Measurements from ENCODE around the gene NEURL1. TPM values are rescaled to one million over a fixed set of nuclear protein-coding genes. Genes with fewer than 3 reads are reported as not detected.

The NEURL1 gene, protein sequence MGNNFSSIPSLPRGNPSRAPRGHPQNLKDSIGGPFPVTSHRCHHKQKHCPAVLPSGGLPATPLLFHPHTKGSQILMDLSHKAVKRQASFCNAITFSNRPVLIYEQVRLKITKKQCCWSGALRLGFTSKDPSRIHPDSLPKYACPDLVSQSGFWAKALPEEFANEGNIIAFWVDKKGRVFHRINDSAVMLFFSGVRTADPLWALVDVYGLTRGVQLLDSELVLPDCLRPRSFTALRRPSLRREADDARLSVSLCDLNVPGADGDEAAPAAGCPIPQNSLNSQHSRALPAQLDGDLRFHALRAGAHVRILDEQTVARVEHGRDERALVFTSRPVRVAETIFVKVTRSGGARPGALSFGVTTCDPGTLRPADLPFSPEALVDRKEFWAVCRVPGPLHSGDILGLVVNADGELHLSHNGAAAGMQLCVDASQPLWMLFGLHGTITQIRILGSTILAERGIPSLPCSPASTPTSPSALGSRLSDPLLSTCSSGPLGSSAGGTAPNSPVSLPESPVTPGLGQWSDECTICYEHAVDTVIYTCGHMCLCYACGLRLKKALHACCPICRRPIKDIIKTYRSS
- total RNA-seq: 12.0 TPM

DNA sequence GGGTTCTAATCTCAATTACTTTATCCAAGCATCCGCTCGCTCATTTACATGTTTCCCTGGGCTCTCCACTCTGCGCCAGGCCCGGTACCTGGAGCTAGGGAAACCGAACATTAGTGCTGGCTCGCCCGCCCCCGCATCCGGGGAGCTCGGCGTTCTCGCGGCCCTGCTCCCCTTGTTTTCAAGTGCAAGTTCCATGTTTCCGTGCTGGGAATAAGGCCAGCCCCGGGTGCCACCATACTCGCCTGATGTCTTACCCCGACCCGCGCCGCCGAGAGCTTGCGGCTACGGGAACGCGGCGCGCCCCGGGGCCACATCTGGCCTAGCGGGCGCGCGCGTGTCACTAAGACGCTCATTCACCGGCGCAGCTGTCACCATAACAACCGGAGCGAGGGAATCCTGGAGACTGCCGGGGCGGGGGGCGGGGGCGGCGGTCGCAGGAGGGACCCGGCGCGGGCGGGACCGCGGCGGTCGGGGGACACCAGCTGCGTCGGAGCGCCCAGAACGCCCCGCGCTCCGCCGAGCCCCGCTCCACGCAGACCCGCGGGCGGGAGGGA lies at the start of gene NEURL1:
TSS of gene NEURL1 (plus strand) at position 344 of the 554 bp plus-strand sequence. CDS start 683 bp downstream, outside the sequence.
- no peak within 1 kb of the TSS for H3K27ac ChIP-seq (ENCODE audit: low read depth, low read length)
- H3K9ac ChIP-seq (ENCODE audit: low read depth in 1 of 3, low read length in 3 of 3): peak within 1 kb of the TSS in 1 of 3 donors; percentile 40
- H3K4me1 ChIP-seq (ENCODE audit: control insufficient read depth in 3 of 3, insufficient read depth in 3 of 3, low read length in 3 of 3): peaks cover 13 to 15% (median 14%) of the 10 kb centered on the region in 3 donors
- H3K9me3 ChIP-seq (ENCODE audit: control insufficient read depth in 3 of 3, low read length in 3 of 3): no peaks in the 10 kb centered on the region
- no peaks in the 10 kb centered on the region for H3K36me3 ChIP-seq (ENCODE audit: control insufficient read depth in 3 of 3, insufficient read depth in 3 of 3, low read length in 3 of 3)
- peaks cover 16 to 35% (median 22%) of the 10 kb centered on the region in 3 donors for H3K27me3 ChIP-seq (ENCODE audit: control insufficient read depth in 3 of 3, insufficient read depth in 3 of 3, low read length in 3 of 3)
- peak within 1 kb of the TSS in 2 of 3 donors; percentile 40 to 54 for H3K4me3 ChIP-seq (ENCODE audit: low read length in 3 of 3)

DNA sequence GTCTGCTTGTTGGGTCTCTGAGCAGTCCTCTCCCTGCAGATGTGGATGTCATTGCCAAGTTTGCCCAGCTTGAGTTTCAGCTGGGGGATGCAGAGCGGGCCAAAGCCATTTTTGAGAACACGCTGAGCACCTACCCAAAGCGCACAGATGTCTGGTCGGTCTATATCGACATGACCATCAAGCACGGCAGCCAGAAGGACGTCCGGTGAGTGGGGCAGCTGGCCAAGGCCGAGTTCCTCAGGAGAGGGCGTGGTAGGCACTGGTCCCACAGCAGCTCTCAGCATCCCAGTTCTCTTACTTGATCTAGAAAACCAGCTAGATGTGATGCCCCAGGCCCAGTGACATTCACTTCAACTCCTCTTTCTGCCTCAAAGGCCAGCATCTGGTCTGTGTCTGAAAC lies 49.0 kb upstream of the NEURL1 start:
- no peak overlapping the region for H3K27ac ChIP-seq (ENCODE audit: low read depth, low read length)
- H3K9ac ChIP-seq (ENCODE audit: low read depth in 1 of 3, low read length in 3 of 3): no peak overlapping the region
- no peaks in the 10 kb centered on the region for H3K9me3 ChIP-seq (ENCODE audit: control insufficient read depth in 3 of 3, low read length in 3 of 3)
- H3K27me3 ChIP-seq (ENCODE audit: control insufficient read depth in 3 of 3, insufficient read depth in 3 of 3, low read length in 3 of 3): no peaks in the 10 kb centered on the region
- H3K4me3 ChIP-seq (ENCODE audit: low read length in 3 of 3): no peak overlapping the region
- peaks cover 59 to 67% (median 62%) of the 10 kb centered on the region in 3 donors for H3K4me1 ChIP-seq (ENCODE audit: control insufficient read depth in 3 of 3, insufficient read depth in 3 of 3, low read length in 3 of 3)
- H3K36me3 ChIP-seq (ENCODE audit: control insufficient read depth in 3 of 3, insufficient read depth in 3 of 3, low read length in 3 of 3): peaks cover 72 to 80% (median 78%) of the 10 kb centered on the region in 3 donors

- peaks cover 68 to 79% (median 75%) of the 10 kb centered on the region in 3 donors for H3K36me3 ChIP-seq (ENCODE audit: control insufficient read depth in 3 of 3, insufficient read depth in 3 of 3, low read length in 3 of 3)
- H3K4me3 ChIP-seq (ENCODE audit: low read length in 3 of 3): peak overlapping the region in 1 of 3 donors; percentile 25
- peak overlapping the region in 1 of 3 donors; percentile 45 for H3K9ac ChIP-seq (ENCODE audit: low read depth in 1 of 3, low read length in 3 of 3)
- no peaks in the 10 kb centered on the region for H3K27me3 ChIP-seq (ENCODE audit: control insufficient read depth in 3 of 3, insufficient read depth in 3 of 3, low read length in 3 of 3)
- H3K4me1 ChIP-seq (ENCODE audit: control insufficient read depth in 3 of 3, insufficient read depth in 3 of 3, low read length in 3 of 3): peaks cover 68 to 76% (median 71%) of the 10 kb centered on the region in 3 donors
- H3K9me3 ChIP-seq (ENCODE audit: control insufficient read depth in 3 of 3, low read length in 3 of 3): no peaks in the 10 kb centered on the region
- peak overlapping the region; percentile 86 for H3K27ac ChIP-seq (ENCODE audit: low read depth, low read length)
Measured at GRCh38 chr10:103445366-103445765, 48.1 kb upstream of the NEURL1 start.

- peak overlapping the region; percentile 8 to 51 (median 45) for H3K9ac ChIP-seq (ENCODE audit: low read depth in 1 of 3, low read length in 3 of 3)
Measured at GRCh38 chr10:103445767-103446567, 47.5 kb upstream of the NEURL1 start.

DNA sequence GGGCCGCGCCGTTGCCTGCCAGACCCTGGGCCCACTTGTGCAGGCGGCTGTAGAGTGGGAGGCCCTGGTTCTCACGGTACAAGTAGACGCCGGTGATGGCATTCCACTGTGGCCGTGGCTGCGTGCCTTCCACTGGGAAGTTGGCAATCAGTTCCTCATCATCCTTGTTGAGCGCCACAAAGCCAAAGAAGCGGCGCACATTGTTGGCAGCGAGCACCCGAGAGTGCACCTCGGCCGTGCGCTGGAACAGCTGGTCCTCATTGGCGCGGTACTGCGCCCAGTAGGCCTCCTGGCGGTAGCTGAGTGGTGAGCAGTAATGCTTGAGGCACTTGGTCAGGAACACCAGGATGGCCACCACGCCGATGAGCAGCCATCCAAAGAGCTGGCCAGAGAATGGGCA lies 46.3 kb upstream of the NEURL1 start:
- no peak overlapping the region for H3K9ac ChIP-seq (ENCODE audit: low read depth in 1 of 3, low read length in 3 of 3)
- H3K36me3 ChIP-seq (ENCODE audit: control insufficient read depth in 3 of 3, insufficient read depth in 3 of 3, low read length in 3 of 3): peaks cover 57 to 65% (median 62%) of the 10 kb centered on the region in 3 donors
- no peaks in the 10 kb centered on the region for H3K9me3 ChIP-seq (ENCODE audit: control insufficient read depth in 3 of 3, low read length in 3 of 3)
- no peak overlapping the region for H3K4me3 ChIP-seq (ENCODE audit: low read length in 3 of 3)
- peak overlapping the region; percentile 86 for H3K27ac ChIP-seq (ENCODE audit: low read depth, low read length)
- peaks cover 69 to 72% (median 72%) of the 10 kb centered on the region in 3 donors for H3K4me1 ChIP-seq (ENCODE audit: control insufficient read depth in 3 of 3, insufficient read depth in 3 of 3, low read length in 3 of 3)
- H3K27me3 ChIP-seq (ENCODE audit: control insufficient read depth in 3 of 3, insufficient read depth in 3 of 3, low read length in 3 of 3): peaks cover 0 to 8% (median 0%) of the 10 kb centered on the region in 3 donors

More at GRCh38 chr10:103445767-103446567, 47.5 kb upstream of the NEURL1 start:
- Histone ChIP-seq H3K4me3 (ENCODE audit: low read length in 3 of 3) (no peak overlapping the region), H3K27me3 (ENCODE audit: control insufficient read depth in 3 of 3, insufficient read depth in 3 of 3, low read length in 3 of 3) (no peaks in the 10 kb centered on the region), H3K27ac (ENCODE audit: low read depth, low read length) (peak overlapping the region; percentile 86), H3K4me1 (ENCODE audit: control insufficient read depth in 3 of 3, insufficient read depth in 3 of 3, low read length in 3 of 3) (peaks cover 73 to 81% (median 76%) of the 10 kb centered on the region in 3 donors), H3K9me3 (ENCODE audit: control insufficient read depth in 3 of 3, low read length in 3 of 3) (no peaks in the 10 kb centered on the region), H3K36me3 (ENCODE audit: control insufficient read depth in 3 of 3, insufficient read depth in 3 of 3, low read length in 3 of 3) (peaks cover 62 to 73% (median 69%) of the 10 kb centered on the region in 3 donors)

GRCh38 chr10:103448746-103449145 lies 44.8 kb upstream of the NEURL1 start:
- Histone ChIP-seq H3K4me1 (ENCODE audit: control insufficient read depth in 3 of 3, insufficient read depth in 3 of 3, low read length in 3 of 3) (peaks cover 64 to 67% (median 66%) of the 10 kb centered on the region in 3 donors), H3K9ac (ENCODE audit: low read depth in 1 of 3, low read length in 3 of 3) (peak overlapping the region in 1 of 3 donors; percentile 30), H3K27ac (ENCODE audit: low read depth, low read length) (peak overlapping the region; percentile 51), H3K27me3 (ENCODE audit: control insufficient read depth in 3 of 3, insufficient read depth in 3 of 3, low read length in 3 of 3) (peaks cover 0 to 11% (median 0%) of the 10 kb centered on the region in 3 donors), H3K4me3 (ENCODE audit: low read length in 3 of 3) (peak overlapping the region; percentile 56 to 72 (median 70)), H3K36me3 (ENCODE audit: control insufficient read depth in 3 of 3, insufficient read depth in 3 of 3, low read length in 3 of 3) (peaks cover 42 to 49% (median 49%) of the 10 kb centered on the region in 3 donors), H3K9me3 (ENCODE audit: control insufficient read depth in 3 of 3, low read length in 3 of 3) (no peaks in the 10 kb centered on the region)

DNA sequence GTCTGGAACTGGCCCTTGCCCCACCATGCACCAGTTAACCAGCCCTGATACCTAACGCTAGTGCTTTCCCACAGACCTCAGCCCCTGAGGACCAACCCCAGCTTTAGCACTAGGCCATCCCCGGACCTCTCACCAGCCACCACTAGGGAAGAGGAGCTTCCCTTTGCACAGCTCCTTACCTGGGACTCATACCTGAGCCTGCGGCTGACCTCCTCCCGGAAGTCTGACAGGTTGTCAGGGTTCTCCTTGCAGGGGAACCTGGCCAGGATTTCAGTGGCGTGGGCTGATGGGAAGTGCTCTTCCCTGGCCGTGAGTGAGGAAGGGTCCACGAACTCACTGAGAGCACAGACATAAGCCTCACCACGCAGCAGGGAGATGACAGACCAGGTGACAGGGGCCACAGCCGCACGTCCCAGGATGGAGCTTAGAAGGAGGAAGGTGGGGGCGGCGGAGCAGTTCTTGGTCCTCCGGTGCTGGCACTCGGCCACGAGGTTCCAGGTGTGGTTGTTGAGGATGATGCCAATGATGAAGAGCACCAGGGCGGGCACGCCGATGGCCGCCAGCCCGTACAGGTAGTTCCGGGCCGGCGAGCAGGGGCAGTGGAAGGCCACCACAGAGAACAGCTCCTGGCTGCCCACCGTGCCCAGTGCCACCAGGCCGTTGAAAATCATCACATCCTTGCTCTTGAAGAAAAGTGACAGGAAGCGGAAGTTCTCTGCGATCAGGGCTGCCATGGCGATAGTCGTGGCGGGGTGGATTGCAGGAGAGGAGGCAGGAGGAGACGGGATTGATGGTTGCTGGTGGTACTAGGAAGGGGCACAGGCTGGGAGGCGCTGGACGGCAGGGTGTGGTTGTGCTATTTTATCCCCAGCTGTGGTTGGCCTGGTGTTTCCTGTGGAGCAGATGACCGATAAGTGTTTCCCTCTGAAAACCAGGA lies 44.0 kb upstream of the NEURL1 start:
- Histone ChIP-seq H3K9me3 (ENCODE audit: control insufficient read depth in 3 of 3, low read length in 3 of 3) (no peaks in the 10 kb centered on the region), H3K27me3 (ENCODE audit: control insufficient read depth in 3 of 3, insufficient read depth in 3 of 3, low read length in 3 of 3) (peaks cover 0 to 11% (median 0%) of the 10 kb centered on the region in 3 donors), H3K27ac (ENCODE audit: low read depth, low read length) (peak overlapping the region; percentile 51), H3K4me3 (ENCODE audit: low read length in 3 of 3) (peak overlapping the region; percentile 56 to 72 (median 70)), H3K9ac (ENCODE audit: low read depth in 1 of 3, low read length in 3 of 3) (peak overlapping the region in 1 of 3 donors; percentile 33), H3K36me3 (ENCODE audit: control insufficient read depth in 3 of 3, insufficient read depth in 3 of 3, low read length in 3 of 3) (peaks cover 35 to 42% (median 42%) of the 10 kb centered on the region in 3 donors), H3K4me1 (ENCODE audit: control insufficient read depth in 3 of 3, insufficient read depth in 3 of 3, low read length in 3 of 3) (peaks cover 58 to 60% (median 60%) of the 10 kb centered on the region in 3 donors)

DNA sequence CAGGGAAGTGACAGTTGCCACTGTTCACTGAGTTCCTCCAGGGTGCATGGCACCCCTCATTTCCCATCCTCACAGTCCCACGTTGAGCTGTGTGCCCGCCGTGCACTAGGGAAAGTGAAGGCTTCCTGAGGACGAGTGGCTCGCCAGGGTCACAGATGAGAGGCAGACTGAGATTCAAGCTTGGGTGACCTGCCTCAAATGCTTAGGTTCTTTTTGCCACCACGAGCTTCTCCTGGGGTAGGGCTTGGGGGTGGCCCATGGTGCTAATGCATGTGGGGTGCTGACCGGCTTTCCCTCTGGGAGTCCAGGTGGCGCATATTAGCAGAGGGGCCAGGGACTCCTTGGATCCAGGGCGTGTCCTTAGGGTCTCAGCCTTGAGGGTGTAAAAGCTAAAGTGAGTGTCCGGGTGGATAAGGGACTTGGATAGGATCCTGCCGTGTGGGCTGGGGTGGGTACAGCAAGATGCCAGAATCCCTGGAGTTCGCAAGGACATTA lies 43.3 kb upstream of the NEURL1 start:
- peak overlapping the region; percentile 85 for H3K27ac ChIP-seq (ENCODE audit: low read depth, low read length)

More for the DNA sequence above, 43.3 kb upstream of the NEURL1 start:
- peaks cover 50 to 54% (median 52%) of the 10 kb centered on the region in 3 donors for H3K4me1 ChIP-seq (ENCODE audit: control insufficient read depth in 3 of 3, insufficient read depth in 3 of 3, low read length in 3 of 3)
- peaks cover 27 to 34% (median 34%) of the 10 kb centered on the region in 3 donors for H3K36me3 ChIP-seq (ENCODE audit: control insufficient read depth in 3 of 3, insufficient read depth in 3 of 3, low read length in 3 of 3)
- peak overlapping the region; percentile 70 to 75 (median 72) for H3K4me3 ChIP-seq (ENCODE audit: low read length in 3 of 3)
- H3K9me3 ChIP-seq (ENCODE audit: control insufficient read depth in 3 of 3, low read length in 3 of 3): no peaks in the 10 kb centered on the region
- H3K9ac ChIP-seq (ENCODE audit: low read depth in 1 of 3, low read length in 3 of 3): peak overlapping the region in 2 of 3 donors; percentile 82
- peaks cover 0 to 11% (median 0%) of the 10 kb centered on the region in 3 donors for H3K27me3 ChIP-seq (ENCODE audit: control insufficient read depth in 3 of 3, insufficient read depth in 3 of 3, low read length in 3 of 3)

Data from skeletal muscle tissue (tissue), 4 donors.